Keratinocyte (primary cell): ENCODE data around the gene PARD6G. TPM values are rescaled to one million over a fixed set of nuclear protein-coding genes. Genes with fewer than 3 reads are reported as not detected.

Source experiments
- DNase-seq: peaks from one replicate; pipeline ENCODE4 v3.0.0-alpha.2; 2011; ENCODE audit warnings: low read depth, missing footprints, low spot score
- FAIRE-seq: peaks from 2 replicates; lab custom pipeline; 2011; peaks lifted over from hg19 to GRCh38; lab: Jason Lieb, UNC
- H2AFZ ChIP-seq: 2 replicates; pipeline ENCODE4 v1.6.0; 2012; ENCODE audit warnings: low read length, control low read depth, inconsistent platforms; ENCODE audit not compliant: control insufficient read depth
- H3K27ac ChIP-seq: 2 replicates; pipeline ENCODE4 v1.5.1; 2011; ENCODE audit warnings: low read length; ENCODE audit not compliant: control insufficient read depth, insufficient read depth
- H3K27me3 ChIP-seq: 3 replicates; pipeline ENCODE4 v1.6.0; 2011; ENCODE audit warnings: low read length; ENCODE audit not compliant: control insufficient read depth, insufficient read depth; ENCODE audit errors: extremely low read depth
- H3K36me3 ChIP-seq, 2 experiments: 2 replicates in 1 of 2; 3 replicates in 1 of 2; pipeline ENCODE4 v1.5.1; 2011; ENCODE audit warnings: low read length in 2 of 2, mild to moderate bottlenecking in 1 of 2; ENCODE audit not compliant: control insufficient read depth in 2 of 2, insufficient read depth in 2 of 2; ENCODE audit errors: extremely low read depth in 1 of 2
- H3K4me1 ChIP-seq: 3 replicates; pipeline ENCODE4 v1.5.1; 2011; ENCODE audit warnings: low read length; ENCODE audit not compliant: control insufficient read depth, insufficient read depth; ENCODE audit errors: extremely low read depth
- H3K4me2 ChIP-seq: 3 replicates; pipeline ENCODE4 v1.6.0; 2011; ENCODE audit warnings: low read depth, low read length; ENCODE audit not compliant: control insufficient read depth, insufficient read depth; ENCODE audit errors: extremely low read depth
- H3K4me3 ChIP-seq, 3 experiments: fragments of 200-600 bp in 1 of 3; sonication (generic) in 1 of 3; 2 replicates in 2 of 3; 3 replicates in 1 of 3; pipeline ENCODE4 v1.5.1; 2011 to 2016; ENCODE audit warnings: low read length in 3 of 3, mild to moderate bottlenecking in 3 of 3, control low read depth in 2 of 3, inconsistent platforms in 1 of 3, low read depth in 1 of 3, mixed read lengths in 1 of 3, mixed run types in 1 of 3, moderate library complexity in 1 of 3; ENCODE audit not compliant: control insufficient read depth in 2 of 3, insufficient read depth in 2 of 3; ENCODE audit errors: extremely low read depth in 1 of 3
- H3K79me2 ChIP-seq: 2 replicates; pipeline ENCODE4 v1.6.0; 2012; ENCODE audit warnings: low read length; ENCODE audit not compliant: control insufficient read depth, insufficient read depth
- H3K9ac ChIP-seq: 3 replicates; pipeline ENCODE4 v1.6.0; 2011; ENCODE audit warnings: low read length; ENCODE audit not compliant: control insufficient read depth, insufficient read depth; ENCODE audit errors: extremely low read depth
- H3K9me1 ChIP-seq: 3 replicates; pipeline ENCODE4 v1.6.0; 2011; ENCODE audit warnings: low read length; ENCODE audit not compliant: control insufficient read depth, insufficient read depth; ENCODE audit errors: extremely low read depth
- H3K9me3 ChIP-seq: 2 replicates; pipeline ENCODE4 v1.5.1; 2012; ENCODE audit warnings: low read depth, low read length; ENCODE audit not compliant: control insufficient read depth
- H4K20me1 ChIP-seq: 3 replicates; pipeline ENCODE4 v1.6.0; 2011; ENCODE audit warnings: low read length; ENCODE audit not compliant: control insufficient read depth, insufficient read depth; ENCODE audit errors: extremely low read depth
- EZH2 ChIP-seq: IDR thresholded peaks from one replicate; pipeline ENCODE4 v1.6.1; 2012; ENCODE audit warnings: inconsistent platforms, mild to moderate bottlenecking, low read length, moderate library complexity
- dilution Hi-C: fragments of 300-500 bp; cut with MboI; formaldehyde crosslinking; loops from one replicate; pipeline ENCODE4 v1.7.0; 2020; ENCODE audit warnings: low sequenced_read_pairs; ENCODE audit not compliant: extremely low pct_ligation_motif_present
- polyA plus RNA-seq, 5 experiments: library from polyadenylated mRNA; depleted of rRNA in 3 of 5; stranded (reverse) in 3 of 5; stranded (forward) in 1 of 5; unstranded in 1 of 5; fragments of >200 nt; gene quantifications; 1 replicate in 1 of 5; 2 replicates in 3 of 5; 3 replicates in 1 of 5; pipeline versions ENCODE4 v1.2.1 to v1.2.3, GENCODE V29; 2011 to 2012; ENCODE audit warnings: missing spikeins in 2 of 5, low read depth in 1 of 5, low replicate concordance in 1 of 5
- TF ChIP-seq, protein P1 (sequence below), 3 experiments: IDR thresholded peaks in 1 of 3; conservative IDR thresholded peaks in 1 of 3; optimal IDR thresholded peaks in 1 of 3; 2 replicates in 2 of 3; 3 replicates in 1 of 3; pipeline versions ENCODE3 to v1.5.1; 2011; ENCODE audit warnings: low read length in 3 of 3, mild to moderate bottlenecking in 3 of 3, moderate library complexity in 2 of 3, control low read depth in 1 of 3, inconsistent platforms in 1 of 3; ENCODE audit not compliant: insufficient read depth in 2 of 3; ENCODE audit errors: extremely low read depth in 1 of 3

PARD6G gene
- polyA plus RNA-seq, 1 donor (not counting 4 experiments of a cell fraction or from before 2014, with no cell fraction given) = 21.3 TPM

DNA sequence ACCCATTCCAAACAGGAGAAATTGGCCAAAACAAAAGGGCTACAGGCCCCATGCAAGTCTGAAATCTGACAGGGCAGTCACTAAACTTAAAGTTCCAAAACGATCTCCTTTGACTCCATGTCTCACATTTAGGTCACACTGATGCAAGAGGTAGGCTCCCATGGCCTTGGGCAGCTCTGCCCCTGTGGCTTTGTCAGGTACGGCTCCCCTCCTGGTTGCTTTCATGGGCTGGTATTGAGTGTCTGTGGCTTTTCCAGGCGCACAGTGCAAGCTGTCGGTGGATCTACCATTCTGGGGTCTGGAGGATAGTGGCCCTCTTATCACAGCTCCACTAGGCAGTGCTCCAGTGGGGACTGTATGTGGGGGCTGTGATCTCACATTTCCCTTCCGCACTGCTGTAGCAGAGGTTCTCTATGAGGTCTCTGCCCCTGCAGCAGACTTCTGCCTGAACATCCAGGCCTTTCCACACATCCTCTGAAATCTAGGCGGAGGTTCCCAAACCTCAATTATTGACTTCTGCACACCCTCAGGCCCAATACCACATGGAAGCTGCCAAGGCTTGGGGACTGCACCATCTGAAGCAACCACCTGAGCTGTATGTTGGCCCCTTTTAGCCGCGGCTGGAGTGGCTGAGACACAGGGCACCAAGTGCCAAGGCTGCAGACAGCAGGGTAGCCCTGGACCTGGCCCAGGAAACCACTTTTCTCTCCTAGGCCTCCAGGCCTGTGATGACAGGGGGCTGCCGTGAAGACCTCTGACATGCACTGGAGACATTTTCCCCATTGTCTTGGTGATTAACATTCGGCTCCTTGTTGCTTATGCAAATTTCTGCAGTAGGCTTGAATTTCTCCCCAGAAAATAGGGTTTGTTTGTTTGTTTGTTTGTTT, 28.7 kb downstream of the PARD6G start:
- no peaks in the 10 kb centered on the region for H3K36me3 ChIP-seq
- no peak overlapping the region for H3K27ac ChIP-seq
- FAIRE-seq = no peak
- no peak overlapping the region for H3K4me2 ChIP-seq
- no peak overlapping the region for H3K4me3 ChIP-seq
- dilution Hi-C loops = no loop called here
- no peak overlapping the region for H2AFZ ChIP-seq
- H3K79me2 ChIP-seq = peaks cover 49% of the 10 kb centered on the region
- H3K27me3 ChIP-seq = no peaks in the 10 kb centered on the region
- H3K9ac ChIP-seq = no peak overlapping the region
- no peak for DNase-seq
- peaks cover 4% of the 10 kb centered on the region for H3K4me1 ChIP-seq
- H3K9me3 ChIP-seq = no peaks in the 10 kb centered on the region
- H4K20me1 ChIP-seq = no peaks in the 10 kb centered on the region
- no peaks in the 10 kb centered on the region for H3K9me1 ChIP-seq
- no peak for TF ChIP-seq EZH2

DNA sequence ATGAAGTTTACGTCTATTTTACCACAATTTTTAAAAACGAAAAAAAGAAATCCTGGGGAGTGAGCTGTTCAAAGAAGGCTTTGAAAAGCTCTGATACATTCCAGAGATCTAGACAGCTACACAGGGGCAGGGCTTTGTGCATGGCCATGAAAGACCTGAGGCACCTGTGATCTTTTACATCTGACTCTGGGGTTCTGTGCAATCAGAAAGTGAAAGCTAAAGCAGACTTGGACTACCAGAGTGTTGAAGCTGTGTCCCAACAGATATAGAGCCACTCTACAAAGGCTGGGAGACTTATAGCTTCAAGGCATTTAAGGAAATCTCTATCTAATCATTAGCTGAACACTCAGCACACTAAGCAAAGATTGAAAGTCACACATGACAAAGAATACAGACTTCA, 34.1 kb downstream of the PARD6G start:
- no peaks in the 10 kb centered on the region for H3K36me3 ChIP-seq
- TF ChIP-seq, protein P1, sequence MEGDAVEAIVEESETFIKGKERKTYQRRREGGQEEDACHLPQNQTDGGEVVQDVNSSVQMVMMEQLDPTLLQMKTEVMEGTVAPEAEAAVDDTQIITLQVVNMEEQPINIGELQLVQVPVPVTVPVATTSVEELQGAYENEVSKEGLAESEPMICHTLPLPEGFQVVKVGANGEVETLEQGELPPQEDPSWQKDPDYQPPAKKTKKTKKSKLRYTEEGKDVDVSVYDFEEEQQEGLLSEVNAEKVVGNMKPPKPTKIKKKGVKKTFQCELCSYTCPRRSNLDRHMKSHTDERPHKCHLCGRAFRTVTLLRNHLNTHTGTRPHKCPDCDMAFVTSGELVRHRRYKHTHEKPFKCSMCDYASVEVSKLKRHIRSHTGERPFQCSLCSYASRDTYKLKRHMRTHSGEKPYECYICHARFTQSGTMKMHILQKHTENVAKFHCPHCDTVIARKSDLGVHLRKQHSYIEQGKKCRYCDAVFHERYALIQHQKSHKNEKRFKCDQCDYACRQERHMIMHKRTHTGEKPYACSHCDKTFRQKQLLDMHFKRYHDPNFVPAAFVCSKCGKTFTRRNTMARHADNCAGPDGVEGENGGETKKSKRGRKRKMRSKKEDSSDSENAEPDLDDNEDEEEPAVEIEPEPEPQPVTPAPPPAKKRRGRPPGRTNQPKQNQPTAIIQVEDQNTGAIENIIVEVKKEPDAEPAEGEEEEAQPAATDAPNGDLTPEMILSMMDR (optimal IDR thresholded peaks at IDR 0.05 in 1 of 3, IDR thresholded peaks at IDR 0.05 in 1 of 3, conservative IDR thresholded peaks at IDR 0.05 in 1 of 3; ENCODE audit: extremely low read depth in 1 of 3, insufficient read depth in 2 of 3, low read length in 3 of 3) = no peak
- TF ChIP-seq EZH2 = no peak
- FAIRE-seq (no peak), DNase-seq (no peak)
- peaks cover 53% of the 10 kb centered on the region for H3K79me2 ChIP-seq
- H3K4me1 ChIP-seq = peaks cover 10% of the 10 kb centered on the region
- no peak overlapping the region for H2AFZ ChIP-seq
- no peak overlapping the region for H3K27ac ChIP-seq
- H3K9me1 ChIP-seq = no peaks in the 10 kb centered on the region
- no peaks in the 10 kb centered on the region for H4K20me1 ChIP-seq
- H3K4me2 ChIP-seq = no peak overlapping the region
- dilution Hi-C loops = no loop called here
- no peak overlapping the region for H3K4me3 ChIP-seq
- H3K9me3 ChIP-seq = no peaks in the 10 kb centered on the region
- H3K27me3 ChIP-seq = no peaks in the 10 kb centered on the region
- no peak overlapping the region for H3K9ac ChIP-seq
